ENCODE data around the gene TRIM33.

TRIM33 gene

DNA sequence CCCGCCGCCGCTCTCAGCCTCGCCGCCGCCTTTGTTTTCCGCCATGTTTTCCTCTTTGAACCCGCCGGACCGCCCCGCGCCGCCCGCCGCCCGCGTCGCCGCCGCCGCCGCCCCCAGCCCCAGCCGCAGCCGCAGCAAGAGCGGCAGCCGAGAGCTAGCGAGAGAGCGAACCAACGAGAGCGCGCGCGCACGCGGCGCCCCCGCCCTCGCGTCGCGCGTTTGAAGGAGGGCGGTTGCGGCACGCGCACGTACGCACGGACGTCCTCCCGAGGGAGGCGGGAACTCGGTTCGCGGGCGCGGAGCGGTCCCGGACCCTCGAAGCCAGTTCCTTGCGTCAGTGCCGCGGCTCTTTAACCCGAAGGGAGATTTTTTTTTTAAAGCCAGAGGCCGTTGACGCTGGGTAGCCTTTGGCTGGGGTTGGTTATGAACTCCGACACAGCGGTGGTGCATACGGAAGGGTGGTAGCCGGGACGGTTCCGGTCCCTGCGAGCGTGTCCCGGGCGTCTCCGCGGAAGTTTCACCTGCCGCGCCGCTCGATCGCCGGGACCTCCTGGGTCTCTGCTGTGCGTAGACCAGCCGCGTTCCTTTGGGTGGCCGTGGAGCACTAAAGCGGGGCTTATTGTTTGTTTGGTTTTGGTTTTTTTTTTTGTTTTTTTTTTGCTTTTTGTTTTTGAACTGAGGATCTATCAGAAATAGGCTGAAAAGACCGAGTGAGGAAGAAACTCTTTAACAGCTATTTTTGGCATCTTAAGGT lies at the start of gene TRIM33:
Gene TRIM33 (minus strand): TSS at position 172 of the 754 bp plus-strand sequence. CDS start 127 bp downstream, at position 45.
- peak; percentile 93 for DNase-seq (ENCODE audit: low read depth)

DNA sequence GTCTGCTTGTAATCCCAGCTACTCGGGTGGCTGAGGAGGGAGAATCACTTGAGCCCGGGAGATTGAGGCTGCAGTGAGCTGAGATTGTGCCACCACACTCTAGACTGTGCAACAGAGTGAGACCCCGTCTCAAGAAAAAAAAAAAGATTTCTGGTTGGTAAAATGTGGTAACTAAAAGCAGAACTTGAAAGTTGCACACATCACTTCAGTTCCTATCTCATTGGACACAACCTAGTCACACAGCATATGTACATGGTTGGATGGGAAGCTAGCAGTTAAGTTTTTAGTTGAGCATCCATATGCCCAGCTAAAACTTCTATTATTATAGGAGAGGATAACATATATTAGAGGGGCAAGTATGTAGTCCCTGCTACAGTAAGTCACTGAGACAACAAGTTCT lies 48.4 kb upstream of the TRIM33 start:
- DNase-seq (ENCODE audit: low read depth) = no peak

DNA sequence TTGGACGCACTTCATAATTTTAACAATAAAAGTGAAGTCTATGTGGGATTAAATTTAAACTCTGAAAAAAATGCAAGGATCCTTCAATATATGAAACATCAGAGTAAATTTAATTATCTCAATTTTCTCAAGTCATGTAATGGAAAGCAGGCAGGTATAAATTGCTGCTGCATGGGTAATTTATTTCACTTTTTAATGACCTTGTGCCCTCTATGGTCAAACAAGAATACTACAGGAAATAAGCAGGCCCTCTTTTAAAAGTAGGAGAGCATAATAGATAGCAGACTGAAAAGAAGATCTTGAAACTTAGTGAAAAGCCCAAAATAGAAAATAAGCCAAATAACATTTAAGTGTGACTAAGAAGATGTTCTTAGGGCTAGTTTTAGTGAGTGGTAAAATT lies 47.5 kb upstream of the TRIM33 start:
- DNase-seq (ENCODE audit: low read depth) = no peak

DNA sequence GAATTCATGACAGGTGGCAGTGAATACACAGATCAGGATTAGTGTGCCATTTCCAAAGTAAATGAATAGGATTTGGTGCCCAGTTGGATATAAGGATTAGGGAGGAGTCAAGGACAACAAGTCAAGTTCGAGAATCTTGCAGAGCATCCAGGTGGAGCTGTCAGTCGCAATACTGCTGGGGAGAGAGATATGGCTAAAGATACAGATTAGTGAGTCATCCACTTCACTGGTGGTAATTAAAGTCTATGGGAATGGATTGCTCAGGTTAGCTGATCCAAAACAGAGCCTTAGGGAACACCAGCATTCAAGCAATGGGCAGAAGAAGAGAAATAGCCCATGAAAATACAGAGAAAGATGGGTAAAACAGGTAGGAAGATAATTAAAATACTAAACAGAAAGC lies 43.6 kb upstream of the TRIM33 start:
- no peak for DNase-seq (ENCODE audit: low read depth)

DNA sequence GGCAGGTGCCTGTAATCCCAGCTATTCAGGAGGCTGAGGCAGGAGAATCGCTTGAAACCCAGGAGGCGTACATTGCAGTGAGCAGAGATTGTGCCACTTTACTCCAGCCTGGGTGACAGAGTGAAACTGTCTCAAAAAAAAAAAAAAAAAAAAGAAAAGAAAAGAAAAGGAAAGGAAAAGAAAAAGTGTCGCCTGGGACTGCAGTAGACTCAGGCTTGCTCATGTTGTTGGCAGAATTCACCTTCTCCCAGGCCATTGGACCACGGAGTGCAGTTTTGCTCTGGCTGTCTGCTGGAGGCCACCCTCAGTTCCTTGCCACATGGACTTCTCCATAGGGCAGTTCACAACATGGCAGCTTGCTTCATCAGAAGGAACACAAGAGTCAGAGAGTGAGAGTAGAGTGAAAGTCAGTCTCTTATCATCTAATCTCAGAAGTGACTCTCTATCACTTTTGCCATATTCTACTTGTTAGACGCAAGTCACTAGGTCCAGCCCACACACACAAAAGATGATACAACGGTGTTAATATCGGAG lies 41.2 kb upstream of the TRIM33 start:
- DNase-seq (ENCODE audit: low read depth) = no peak

DNA sequence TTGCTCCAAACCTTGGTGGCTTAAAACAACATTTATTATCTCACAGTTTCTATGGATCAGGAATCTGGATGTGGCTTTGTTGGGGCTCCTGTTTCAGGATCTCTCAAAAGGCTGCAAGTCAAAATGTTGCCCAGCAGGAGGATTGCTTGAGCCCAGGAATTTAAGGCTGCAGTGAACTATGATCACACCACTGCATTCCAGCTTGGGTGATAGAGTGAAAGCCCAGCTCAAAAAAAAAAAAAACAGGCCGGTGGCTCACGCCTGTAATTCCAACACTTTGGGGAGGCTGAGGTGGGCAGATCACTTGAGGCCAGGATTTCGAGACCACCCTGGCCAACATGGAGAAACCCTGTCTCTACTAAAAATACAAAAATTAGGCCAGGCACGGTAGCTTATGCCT lies 40.4 kb upstream of the TRIM33 start:
- no peak for DNase-seq (ENCODE audit: low read depth)

DNA sequence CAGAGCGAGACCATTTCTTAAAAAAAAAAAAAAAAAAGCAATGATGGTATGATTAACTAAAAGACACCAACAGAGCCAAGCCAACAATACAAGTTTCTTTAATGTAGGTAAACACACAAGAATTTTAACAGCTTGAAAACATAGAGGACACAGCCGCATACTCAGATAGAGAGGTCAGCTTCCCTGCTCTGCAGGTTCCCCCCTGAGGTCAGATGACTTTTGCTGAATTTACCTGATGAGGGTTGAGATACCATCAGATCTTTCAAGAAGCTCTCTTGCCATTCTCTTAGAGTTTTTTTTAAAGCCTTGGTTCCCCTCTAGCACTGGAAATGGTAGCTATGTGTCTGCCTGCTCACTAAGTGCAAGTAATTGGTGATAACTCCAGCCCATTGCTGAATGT lies 39.3 kb upstream of the TRIM33 start:
- DNase-seq (ENCODE audit: low read depth) = no peak

DNA sequence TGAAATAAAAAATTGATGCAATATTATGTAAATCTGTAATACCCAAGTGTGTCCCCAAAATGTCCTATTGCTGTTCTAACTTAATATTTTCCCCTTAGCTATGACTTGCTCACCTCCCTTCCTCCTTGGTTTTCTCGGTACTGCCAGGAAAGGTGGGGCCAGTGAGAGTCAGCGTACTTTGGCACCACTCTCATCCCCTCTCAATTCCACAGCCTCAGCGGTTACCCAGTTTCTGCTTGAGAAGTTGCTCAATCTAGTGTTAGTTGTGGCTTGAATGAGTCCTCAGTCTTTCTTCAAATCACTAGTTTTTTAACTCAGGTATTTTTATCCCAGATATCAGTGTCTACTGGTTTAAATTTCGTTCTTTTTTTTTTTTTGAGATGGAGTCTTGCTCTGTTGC lies 38.1 kb upstream of the TRIM33 start:
- DNase-seq (ENCODE audit: low read depth) = no peak

DNA sequence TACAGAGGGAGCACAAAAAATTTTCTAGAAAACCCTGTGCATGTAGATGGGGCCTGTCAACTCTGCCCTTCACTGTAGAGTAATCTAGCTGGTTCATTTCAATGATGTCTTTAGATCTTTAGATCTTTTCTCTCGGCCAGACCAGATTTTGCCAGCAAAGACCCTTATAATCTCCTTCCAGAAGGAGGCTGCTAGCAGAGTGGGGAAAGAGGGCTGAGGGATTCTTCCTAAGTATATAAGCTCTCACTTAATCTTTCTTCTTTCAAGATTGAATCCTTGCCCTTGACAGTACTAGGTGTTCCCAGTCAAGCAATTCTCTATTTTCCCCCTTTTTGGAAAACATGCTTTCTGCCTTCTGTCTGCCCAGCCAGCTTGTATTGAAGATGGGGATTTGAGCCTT lies 36.1 kb upstream of the TRIM33 start:
- no peak for DNase-seq (ENCODE audit: low read depth)

DNA sequence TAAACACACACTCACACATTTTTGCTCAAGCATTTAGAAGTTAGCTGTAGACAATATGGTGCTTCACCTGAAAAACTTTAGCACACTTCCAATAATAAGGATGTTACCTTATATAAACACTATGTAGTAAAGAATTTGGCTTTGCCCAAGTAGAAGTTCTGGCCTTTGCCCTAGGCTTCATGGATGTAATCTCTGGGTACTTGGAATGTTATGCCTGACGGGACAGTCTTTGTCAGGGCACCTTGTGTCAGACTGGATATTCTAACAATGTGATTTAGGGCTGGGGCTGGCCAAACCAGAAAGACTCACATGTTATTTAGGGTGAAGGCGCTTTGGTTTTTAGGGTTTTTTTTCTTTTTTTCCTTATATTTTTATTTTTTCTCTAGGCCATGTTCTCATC lies 34.8 kb upstream of the TRIM33 start:
- DNase-seq (ENCODE audit: low read depth) = no peak

DNA sequence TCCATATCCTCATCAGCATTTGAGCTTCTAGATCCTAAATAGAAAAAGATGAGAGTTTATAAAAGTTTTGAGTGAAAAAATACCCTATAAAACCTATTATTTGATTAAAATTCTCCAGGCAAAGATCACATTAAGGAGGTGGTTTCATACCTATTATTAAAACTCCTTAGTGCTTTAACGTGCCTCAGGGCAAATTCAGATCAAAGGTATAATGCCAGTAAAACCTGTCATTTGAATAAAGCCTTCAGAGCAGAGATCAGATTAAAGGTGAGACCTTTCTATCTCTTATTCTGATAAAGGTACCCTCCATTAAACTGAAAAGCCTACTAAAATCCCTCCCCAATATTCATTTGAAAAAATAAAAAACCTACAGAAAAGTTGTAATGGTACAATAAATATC lies 34.3 kb upstream of the TRIM33 start:
- no peak for DNase-seq (ENCODE audit: low read depth)

DNA sequence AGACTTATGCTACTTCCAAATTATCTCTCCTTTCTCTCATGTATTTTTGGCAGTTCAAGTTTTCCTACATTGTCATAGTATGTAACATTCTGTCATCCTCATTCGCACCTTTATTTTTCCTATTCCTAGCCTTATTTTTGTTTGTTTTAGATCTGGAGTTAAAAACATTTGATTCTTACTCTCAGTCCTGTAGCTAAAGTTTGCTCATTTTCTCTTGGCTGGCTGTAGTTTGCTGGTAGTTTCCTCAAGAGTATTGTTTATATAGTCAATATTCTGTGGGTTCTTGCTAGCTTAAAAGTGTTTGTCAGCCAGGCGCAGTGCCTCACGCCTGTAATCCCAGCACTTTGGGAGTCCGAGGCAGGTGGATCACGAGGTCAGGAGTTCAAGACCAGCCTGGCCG lies 29.8 kb upstream of the TRIM33 start:
- DNase-seq (ENCODE audit: low read depth) = no peak

DNA sequence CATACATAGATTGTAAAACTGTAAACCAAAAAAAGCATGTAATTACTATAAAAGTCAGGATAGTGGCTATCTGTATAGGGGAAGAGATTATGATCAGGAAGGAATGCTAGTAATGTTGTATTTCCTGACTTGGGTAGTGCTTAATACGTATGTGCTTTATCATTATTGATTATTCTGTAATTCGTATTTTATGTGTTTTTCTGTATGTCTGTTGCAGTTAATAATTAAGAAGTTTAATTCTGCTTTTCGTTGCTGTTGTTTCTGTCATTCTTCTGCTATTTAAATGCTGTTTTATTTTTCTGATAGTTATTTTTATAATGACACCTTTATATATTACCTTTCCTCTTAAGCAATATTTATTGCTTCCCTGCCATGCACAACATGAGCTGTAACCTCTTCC lies 29.3 kb upstream of the TRIM33 start:
- DNase-seq (ENCODE audit: low read depth) = no peak

DNA sequence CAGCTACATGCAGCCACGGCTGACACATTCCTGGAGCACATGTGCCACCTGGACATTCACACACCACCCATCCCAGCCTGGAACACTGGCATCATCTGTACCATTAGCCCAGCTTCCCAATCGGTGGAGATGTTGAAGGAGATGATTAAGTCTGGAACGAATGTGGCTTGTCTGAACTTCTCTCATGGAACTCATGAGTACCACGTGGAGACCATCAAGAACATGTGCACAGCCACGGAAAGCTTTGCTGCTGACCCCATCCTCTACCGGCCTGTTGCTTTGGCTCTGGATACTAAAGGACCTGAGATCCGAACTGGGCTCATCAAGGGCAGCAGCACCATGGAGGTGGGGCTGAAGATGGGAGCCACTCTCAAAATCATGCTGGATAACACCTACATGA lies 25.0 kb upstream of the TRIM33 start:
- DNase-seq (ENCODE audit: low read depth) = no peak

DNA sequence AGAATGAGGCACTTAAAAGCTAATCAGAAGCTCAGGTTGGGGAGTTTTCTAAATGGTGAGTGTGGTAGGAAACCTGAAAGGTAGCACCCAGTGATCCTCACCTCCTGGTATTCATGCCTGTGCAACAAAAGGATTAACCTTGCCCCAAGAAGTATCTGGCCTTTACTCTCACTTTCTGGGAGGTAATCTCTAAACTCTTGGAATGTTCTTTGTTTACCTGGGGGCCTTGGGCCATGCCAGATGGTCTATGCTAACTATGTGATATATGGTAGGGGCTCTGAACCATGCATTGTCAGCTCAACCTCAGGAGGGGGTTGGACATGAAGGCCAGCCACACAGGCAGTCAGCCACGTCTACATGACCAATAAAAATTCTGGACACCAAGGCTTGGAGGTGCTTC lies 24.4 kb upstream of the TRIM33 start:
- no peak for DNase-seq (ENCODE audit: low read depth)

DNA sequence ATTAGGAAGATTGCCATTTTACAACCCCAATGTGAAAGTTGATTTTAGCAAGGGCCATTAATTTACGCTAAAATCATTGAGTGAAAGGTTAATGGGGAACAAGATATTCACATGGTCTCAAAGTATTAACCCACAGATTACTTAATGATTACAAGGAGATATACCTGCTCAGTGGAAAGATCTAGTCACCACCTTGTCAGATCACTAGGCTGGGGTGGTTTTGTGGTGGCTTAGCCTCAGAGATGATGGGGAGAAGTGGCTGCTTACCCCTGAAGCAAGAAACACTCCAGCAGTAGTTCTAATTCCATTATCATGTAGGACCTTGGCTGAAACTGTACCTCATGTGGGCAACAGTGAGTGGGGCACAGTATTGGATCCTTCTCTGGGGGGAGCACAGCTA lies 20.1 kb upstream of the TRIM33 start:
- DNase-seq (ENCODE audit: low read depth) = no peak

DNA sequence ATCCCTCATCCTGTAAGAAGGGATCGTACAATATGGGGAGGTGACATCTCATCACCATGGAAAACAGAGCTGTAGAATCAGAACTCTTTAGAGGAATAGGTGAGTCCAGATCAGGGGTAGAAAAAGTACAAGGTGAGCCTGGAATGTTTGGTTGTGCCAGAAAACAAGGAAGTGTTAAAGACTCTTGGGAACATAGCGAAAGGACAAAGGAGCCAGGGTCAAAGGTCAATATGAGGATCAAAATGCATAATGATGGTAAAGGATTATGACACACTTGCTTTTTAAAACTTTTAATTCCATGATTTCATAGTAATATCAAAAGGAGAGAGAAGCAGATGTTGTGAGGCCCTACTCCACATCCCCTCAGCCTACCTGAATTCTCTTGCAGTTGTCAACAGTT lies 19.2 kb upstream of the TRIM33 start:
- no peak for DNase-seq (ENCODE audit: low read depth)

DNA sequence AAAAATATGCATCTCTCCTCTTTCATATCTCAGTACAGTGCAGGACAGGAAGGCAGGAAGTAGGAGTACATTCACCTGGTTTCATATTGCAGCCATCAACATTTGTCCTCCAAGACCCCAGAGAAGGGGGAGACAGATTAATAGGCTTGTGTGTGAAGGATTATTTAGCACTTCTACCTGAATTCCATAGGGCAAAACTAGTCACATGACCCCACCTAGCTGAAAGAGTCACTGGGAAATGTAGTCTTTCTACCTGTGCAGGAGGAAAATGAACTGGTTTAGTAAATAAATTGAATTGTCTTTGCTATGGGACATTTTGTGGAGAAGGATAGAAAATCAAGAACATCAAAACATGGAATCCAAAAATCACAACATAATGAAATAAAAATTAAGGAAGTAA lies 13.9 kb upstream of the TRIM33 start:
- DNase-seq (ENCODE audit: low read depth) = no peak

DNA sequence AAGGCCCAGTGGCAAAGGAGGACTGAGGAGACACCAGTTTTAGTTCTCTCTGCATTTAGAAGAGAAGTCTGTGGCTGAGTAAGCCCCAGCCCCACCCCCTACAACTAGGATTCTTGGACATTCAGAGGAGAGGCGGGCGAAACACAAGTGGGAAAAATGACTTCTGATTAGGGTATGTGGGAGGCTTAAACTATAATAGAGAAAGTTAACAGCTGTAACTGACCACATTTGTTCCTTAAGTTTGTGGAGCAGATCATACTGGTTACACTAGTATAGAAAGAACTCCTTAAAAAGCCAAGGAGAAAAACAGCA lies 11.2 kb upstream of the TRIM33 start:
- DNase-seq (ENCODE audit: low read depth) = no peak

DNA sequence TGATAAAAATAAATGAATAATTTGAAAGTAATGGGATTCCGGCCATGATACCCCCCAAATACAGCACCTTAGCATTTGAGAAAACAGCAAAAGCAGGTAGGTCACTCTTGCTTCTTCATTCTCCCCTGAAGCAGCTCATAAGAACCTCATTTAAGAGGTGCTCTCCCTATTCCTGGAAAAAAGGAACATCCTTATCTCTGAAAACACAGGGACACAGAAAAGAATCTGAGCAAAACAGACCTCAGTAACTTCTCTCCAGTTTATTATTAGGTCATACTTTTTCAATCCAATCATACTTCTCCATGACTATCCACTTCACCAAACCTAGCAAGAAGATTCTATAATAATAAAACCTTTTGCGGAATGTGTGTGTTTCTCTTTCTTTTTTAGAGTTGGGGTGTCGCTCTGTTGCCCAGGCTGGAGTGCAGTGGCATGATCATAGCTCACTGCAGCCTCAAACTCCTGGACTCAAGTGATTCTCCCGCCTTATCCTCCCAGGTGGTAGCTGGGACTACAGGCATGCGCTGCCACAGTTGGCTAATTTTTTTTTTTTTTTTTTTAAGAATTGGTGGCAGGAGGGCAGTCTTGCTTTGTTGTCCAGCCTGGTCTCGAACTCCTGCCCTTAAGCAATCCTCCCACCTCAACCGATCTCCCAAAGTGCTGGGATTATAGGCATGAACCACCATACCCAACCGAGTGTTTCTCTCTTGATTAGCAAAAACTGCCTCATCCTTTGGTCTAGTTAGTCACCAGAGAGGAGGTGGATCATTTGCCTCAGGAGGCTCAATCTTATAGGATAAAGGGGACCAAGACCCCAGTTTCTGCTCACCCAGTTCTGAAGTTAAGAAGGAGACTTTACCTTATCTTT lies 10.6 kb upstream of the TRIM33 start:
- no peak for DNase-seq (ENCODE audit: low read depth)

DNA sequence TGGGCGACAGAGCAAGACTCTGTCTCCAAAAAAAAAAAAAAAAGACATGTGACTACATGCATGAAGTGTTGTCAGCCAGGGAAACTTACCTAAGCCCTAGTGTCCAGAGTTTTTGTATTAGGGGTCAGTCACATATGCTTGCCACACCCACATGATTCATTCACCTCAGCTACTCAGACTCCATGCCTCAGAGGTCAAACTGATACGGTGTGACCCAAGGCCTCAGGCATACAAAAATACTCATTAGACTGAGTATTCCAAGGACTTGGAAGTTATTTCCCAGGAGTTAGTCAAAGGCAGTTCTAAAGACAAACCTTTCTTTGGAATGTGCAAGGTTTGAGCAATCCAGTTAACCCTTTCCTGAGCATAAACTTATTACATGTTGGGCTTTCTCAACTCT lies 6.3 kb upstream of the TRIM33 start:
- DNase-seq (ENCODE audit: low read depth) = no peak

DNA sequence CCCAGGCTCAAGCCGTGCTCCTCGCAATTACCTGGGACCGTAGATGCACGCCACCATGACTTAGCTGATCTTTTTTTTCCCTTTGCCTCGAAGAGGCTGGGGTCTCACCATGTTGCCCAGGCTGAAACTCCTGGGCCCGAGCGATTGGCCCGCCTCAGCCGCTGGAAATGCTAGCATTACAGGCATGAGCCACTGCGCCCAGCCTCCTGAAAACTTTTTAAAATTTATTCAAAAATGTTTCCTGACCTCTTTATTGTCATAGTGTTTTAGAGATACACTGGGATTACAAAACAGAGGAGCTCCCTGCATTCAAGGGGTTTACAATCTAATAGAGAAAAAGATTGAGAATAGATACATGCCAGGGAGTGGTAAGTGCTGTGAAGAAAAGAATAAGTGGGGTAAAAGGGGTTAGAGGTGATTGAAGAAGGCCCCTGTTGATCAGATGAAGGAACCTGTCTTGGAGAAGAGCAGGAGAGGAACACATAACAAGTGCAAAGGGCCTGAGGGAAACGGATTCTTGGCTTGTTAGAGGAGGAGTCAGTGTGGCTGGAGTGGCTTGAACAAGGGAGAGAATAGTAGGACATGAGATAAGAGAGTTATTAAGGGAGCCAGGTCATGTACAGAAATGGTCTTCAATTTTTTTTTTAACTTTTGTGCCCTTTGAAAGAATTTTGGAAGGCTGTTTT lies 1.7 kb upstream of the TRIM33 start:
- no peak for DNase-seq (ENCODE audit: low read depth)

Data from activated T-cell treated with anti-CD3 and anti-CD28 coated beads for 48 hours (primary cell).